ENCODE data around the gene SIM1.

GRCh38 chr6:100456908-100457235 is 7.8 kb downstream of the SIM1 start:
- TF ChIP-seq CTCF (IDR thresholded peaks at IDR 0.05; ENCODE audit: control extremely low read depth in 1 of 3, insufficient read depth in 1 of 3, low read depth in 1 of 3, low read length in 3 of 3) (no peak), TAF1 (IDR thresholded peaks at IDR 0.05; ENCODE audit: low read depth, low read length) (no peak), EZH2 (IDR thresholded peaks at IDR 0.05; ENCODE audit: low read depth, low read length, severe bottlenecking) (no peak), SRF (IDR thresholded peaks at IDR 0.05; ENCODE audit: low read depth, low read length) (no peak), CTBP2 (IDR thresholded peaks at IDR 0.05; ENCODE audit: borderline replicate concordance, insufficient read depth, insufficient read length, low read length) (no peak), TCF12 (IDR thresholded peaks at IDR 0.05; ENCODE audit: low read depth, low read length) (no peak), GABPA (IDR thresholded peaks at IDR 0.05; ENCODE audit: borderline replicate concordance, insufficient read depth, low read length) (no peak), CHD2 (IDR thresholded peaks at IDR 0.05; ENCODE audit: low read length) (no peak), POLR2A (IDR thresholded peaks at IDR 0.05; ENCODE audit: control extremely low read depth in 1 of 2, low read depth in 2 of 2, low read length in 2 of 2) (no peak), CHD7 (IDR thresholded peaks at IDR 0.05; ENCODE audit: insufficient replicate concordance, low read length) (no peak)
